MV-4-11 (cell line): ENCODE data around the gene TFEB.

Experiments
- DNase-seq: peaks from one replicate; lab custom pipeline; 2025; lab: John Stamatoyannopoulos, UW

The TFEB gene

DNA sequence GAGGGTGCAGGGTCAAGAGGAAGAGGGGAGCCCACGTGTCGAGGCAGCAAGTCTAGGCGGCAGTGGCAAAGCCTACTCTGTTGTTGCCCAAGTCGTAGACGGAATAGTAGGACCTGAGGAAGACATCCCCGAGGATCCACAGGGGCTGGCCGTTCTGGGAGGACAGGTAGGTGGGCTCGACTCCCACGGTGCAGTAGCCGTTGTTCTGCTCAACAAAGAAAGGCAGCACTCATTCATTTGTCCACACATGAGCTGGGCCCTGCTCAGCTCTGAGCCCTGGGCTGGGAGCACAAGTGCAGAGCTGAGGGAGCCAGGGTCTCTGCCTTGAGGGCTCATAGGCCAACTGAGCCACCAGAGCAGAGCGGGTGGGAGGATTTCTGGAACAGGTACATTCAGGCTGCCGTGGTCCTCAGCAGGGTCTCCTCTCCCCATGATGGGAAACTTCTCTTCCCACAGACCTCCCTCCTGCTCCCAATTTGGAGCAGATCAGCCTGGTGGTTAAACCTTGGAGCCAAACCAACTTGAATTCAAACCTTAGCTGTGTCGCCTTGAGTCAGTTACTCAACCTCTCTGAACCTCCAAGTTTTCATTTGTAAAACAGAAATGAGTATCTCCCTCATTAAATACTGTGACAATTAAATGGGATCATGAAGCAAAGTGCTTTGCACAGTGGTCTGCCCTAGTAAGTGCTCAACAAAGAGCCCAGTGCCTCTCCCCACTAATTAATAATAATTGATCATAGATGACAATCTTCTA, 1.6 kb upstream of the TFEB start:
- DNase-seq: no peak

DNA sequence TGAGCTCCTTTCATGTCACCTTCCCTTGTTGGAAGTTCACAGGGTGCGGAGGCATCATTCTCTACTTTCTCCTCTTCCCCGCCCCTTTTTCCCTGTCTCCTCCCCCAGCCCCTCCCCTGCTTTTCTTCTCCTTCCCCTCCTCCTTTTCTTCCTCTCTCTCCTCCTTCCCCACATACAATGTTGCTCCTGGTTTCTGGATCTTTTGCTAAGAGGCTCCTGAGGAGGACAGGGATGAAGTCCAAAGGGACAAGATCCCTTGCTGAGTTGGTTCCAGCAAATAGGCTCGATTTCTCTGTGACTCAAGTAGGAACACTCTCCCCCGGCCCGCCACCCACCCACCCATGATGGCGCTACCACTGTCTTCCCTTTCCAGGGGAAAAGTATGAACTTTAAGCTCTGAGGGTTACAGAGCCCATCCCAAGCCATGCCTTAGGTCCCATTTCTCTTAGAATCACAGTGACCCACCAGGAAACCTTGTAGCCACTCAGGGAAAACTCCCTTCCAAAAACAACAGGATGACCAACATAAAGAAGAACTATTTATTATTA, 852 bp upstream of the TFEB start:
- no peak for DNase-seq

DNA sequence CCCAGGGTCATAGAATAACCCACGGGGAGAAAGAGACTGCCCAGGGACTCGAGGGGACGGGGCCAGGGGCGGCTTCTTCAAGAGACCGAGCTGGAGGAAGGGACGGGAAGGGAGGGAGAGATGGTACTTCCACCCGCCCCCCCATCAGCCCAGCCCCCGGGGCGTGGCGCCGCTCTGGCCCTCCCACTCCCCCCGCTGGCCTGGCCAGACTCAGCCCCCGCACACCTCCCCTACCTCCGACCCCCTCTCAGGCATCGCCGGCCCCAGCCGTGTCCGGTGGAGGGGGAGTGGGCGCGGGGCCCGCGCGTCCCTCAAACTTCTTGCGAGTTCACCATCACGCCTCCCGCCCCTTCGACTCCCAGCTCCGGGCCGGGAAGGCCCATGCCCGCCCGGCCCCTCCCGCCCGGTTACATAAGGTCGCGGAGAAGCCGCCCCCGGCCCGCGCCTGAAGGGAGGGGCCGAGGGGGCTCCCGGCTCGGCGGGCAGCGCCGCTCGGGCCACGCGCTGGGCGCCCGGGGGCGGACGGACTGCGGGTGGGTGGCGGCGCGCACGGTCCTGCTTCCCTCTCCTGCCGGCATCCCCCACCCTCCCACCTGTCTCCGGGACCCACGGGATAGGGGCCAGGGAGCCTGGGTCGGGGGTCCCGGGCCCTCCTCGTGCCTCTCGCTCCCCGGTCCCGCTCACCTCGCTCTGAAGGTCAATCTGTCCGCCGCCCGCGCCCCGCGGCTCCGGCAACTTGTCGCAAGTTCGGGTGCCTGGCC, 562 bp downstream of the TFEB start:
- DNase-seq: peak; percentile 7

DNA sequence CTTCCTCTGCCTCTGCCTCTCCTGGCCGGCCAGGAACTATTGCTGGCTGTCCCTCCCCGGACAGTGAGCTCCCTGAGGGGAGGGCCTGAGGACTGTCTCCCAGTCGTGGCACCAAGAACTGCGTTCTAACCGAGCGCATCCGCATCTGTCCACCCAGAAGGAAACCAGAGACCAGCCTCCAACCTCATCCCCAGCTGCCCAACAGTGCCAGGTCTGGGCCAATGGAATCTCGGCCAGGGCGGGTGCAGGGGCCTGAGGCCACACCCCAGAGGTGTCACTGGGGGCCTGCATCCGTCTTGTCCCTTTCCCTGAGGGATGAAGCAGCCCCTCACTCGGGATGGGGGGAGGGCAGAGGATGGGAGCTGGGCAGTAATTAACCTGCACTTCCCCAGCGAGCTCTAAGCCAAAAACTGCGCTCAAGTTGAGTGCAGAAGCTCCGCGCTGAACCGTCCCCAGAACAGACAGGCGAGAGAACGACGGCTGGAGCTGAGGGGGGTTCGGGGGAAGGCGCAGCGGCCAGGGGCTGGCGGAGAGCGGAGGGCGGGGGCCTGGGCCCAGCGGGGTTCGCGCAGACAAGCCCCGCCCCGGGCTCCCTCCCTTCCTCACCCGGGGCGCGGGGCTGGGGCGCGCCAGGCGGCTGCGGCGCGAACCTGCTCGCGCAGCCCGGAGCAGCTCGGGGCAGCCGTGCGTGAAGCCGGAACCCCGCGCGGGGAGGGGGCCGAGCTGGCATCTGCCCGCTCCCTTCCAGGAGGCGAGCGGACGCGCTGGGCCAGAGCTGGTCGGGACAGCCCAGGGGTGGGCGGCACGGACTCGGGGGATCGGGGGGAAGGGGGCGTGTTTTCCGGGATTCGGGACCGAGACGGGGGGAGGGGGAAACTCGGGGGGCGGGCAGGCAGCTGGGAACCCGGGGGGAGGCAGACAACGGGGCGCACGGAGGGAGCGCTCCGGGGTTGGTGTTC, 1.4 kb downstream of the TFEB start:
- DNase-seq: peak; percentile 33

DNA sequence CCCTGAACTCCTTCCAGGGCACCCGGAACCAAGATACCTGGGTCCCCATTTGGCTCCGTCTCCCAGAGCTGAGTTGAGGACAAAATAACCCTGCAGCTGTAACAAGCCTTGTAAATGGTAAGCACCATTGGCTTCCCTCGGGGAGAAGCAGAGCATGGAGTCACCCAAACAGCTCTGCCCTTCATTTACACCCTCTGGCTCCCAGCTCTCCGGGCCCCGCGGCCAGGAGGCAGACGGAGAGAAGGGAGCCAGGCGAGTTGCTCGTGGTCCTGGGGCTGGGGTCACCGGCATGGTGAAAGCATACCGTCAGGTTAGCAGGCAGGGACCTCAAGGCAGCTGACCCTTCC, 2.1 kb downstream of the TFEB start:
- no peak for DNase-seq

DNA sequence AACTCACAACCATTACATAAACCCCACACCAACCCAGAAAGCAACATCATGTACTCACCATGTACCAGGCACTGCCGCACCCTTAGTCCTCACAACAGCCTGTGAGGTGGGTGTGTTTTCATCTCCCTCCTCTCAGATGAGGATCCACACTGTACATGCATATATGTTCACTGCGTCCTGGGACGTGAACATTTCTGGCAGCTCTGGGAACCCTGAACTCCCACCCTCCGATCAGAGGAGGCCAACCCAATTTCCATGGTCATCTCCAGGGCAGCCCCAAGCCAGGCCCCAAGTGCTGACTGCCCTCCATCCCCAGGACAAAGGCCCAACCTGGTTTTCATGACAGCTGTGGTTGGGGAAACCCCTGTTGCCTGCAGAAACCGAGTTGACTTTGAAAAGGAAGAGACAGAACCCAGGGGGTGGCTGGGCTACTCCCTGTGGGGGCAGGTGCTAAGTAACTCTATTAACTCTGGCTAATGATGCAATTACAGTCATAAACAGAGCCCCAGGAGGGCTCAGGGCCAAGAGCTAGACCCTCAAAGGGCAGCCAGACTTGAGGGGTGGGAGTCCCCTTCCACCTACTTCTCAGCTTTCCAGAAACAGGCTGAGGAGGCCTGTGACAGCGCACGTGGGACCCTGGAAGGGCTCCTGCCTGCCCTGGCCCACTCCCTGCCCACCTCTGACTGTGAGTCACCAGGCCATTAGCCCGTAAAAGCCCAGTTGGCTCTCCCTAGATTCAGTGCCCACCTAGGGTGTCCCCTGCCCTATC, 2.6 kb downstream of the TFEB start:
- no peak for DNase-seq

DNA sequence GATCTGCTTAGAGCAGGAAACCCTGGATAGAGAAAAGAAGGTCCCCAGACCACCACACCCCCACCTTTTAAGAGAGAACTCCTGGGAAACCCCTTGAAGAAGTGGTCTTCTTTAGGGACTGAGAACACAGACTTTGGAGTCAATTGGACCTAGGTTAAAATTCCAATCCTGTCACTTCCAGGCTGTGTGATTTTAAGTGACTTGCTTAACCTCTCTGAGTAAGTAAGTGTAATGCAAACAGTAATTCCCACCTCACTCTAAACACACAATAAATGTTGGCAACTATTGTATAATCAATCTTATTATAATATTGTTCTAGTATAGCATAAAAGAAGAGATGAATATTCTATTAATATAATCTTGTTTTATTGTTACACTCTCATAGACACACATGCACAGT, 3.3 kb downstream of the TFEB start:
- no peak for DNase-seq

DNA sequence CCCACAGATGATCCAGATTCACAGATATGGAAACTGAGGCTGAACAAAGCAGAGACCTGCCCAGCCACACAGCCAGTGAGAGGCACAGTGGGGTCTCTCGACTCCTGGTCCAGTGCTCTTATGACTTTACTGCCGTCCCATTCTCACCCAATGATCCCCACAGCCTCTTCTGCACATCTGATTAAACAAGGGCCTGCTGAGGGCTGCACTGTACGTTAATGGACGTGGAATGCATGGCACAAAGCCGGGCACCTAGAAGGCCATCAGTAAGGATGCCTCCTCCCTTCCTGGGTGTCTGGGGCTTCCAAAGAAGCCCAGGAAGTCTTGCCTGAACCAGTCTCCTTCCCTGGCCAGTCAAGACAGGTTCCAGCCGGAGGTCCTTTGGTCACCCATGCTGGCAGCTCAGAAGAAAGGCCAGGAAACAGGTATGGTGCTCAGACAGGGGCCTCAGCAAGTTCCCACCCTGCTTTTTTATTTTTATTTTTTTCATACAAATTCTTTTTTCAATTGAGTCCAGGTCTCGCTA, 3.8 kb downstream of the TFEB start:
- no peak for DNase-seq

DNA sequence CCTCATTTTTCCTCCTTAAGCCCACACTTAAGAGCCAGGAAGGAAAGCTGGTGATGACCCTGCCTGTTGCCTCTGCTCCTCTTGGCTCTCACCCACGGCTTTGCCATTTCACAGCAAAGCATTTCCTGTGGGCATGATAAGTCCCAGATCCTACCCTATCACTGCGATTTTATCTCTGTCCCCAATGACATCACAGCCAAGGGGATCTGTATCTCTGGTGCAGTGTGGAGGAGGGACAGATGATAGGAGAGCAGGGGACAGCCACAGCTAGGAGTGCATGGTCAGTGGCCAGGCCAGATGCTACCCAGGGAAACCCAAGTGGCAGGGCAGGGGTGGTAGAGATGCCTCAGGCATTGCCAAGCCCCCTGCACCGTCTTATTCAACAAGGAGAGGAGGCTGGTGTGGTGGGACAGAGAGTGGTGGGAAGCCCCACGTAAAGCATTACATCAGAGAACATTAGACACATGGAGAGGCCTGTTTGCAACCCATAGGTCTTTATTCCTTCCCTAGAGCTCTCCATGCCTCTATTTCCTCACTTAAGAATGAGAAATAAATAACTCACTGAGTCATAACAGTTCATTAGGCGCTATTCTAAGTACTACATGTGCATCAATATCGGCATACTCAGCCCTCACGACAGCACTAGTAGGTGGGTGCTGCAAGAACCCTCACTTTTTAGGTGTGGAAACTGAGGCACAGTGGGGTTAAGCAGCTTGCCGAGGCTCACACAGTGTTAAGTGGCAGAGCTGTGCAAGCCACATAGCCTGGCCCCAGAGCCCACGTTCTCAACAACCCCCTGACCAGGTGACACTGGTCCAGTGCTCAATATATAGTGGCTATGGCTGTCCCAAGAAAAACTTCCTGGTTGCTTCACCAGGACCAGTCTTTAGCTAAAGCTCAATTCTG, 4.6 kb downstream of the TFEB start:
- no peak for DNase-seq

DNA sequence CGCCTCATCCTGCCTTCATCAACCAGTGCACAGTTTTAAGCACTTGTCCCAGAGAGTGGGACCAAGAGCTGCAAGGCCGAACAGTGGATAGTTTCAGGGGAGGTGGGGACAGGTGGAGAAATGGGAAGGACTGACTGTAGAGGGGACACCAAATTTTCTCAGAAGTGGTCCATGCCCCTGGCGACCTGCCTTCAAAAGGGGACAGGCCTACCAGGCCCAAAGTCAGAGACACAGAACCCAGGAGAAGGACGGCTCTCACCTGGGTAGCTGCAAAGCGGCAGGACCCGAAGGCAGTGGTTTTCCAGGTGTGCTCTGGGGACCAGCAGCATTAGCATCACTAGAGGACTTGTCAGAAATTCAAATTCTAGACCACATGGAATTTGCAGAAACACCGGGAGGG, 5.8 kb downstream of the TFEB start:
- DNase-seq: no peak

DNA sequence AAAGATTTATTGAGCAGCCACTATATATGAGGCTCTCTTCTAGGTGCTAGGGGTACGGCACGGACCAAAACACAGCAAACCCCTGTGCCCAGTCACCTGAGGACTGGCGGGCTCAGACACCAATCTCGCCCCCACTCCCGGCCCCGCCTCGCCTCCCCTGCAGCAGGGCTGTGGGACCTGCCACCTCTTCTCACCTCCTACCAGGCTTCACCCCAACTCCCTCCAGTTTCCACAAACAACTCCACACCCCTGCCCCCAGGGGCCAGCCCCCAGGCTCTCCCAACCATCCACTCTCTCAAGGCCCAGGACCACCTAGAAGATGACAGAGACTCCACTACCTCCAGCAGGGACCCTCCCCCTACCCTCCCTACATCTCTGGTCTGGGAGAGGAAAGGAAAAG, 6.5 kb downstream of the TFEB start:
- DNase-seq: no peak

DNA sequence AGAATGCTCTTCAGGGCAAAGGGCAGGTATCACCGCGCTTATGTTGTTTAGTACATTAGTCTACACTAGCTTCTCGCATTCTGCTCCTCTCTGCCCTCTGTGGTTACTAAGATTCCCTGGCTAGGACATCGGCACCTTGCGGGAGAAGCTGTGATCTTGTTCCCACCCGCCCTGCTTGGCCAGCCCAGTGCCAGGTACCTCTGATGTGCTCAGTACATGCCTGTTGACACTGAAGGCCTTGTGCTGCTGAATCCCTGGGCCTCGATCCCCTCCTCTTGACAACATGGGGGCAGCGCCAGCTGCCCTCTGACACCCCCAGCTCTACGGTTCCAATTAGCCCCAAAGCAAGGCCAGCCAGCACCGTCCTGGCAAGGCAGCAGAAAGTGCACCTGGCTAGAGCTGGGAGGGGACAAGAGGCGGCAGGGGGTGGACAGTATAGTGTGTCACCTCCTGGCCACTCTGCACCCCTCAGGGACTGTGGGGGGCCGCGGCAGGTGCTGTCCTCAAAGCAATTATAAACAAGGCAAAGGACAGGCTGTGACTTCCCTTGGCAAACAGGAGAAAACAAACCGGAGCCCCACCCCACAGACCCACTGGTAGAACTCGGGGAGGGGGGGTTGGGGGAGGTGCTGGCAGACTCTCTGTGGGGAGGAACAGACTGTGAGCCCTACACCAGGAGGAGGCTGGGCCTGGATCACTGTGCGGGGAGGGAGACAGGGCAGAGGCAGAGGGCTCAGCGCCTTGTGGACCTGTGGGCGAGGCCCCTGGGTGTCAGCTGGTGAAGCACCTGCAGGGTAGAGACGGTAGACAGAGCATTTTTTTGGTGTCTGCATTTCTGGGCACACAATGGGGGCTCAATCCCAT, 7.1 kb downstream of the TFEB start:
- DNase-seq: no peak

DNA sequence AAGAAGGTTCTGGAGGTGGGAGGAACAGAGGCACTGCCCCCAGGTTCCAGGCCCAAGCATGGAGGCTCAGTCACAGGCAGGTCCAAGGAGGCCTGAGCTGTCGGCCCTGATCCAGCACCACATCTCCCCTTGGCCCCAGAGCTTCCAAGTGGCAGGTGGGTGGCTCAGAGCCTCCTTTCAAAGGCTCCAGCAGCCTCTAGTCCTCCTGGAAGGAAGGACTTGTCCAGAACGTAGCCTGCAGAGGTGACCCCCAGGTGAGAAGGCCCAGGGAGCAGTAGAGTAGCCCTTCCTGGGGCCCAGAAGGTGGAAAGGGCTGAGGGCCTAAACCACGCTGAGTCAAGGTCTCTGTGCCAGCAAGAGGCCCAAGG, 7.7 kb downstream of the TFEB start:
- DNase-seq: no peak

DNA sequence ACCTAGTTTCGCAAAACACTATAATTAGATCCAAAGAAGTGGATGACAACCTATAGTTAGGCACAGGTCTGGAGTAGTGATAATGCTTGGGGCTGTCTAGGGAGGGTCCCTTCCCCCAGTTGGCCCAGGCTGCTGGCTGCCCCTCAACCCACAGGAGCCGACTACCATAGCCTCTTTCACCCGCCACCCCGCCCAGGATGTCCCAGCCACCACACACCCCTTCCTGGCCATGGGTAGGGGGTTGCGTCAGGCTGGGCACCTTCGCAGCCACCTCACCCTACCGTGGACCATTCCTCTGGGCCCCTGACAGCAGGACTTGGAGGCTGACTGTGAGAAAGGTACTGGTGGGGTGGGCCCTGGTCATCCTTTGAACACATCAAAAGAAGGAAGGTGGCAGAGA, 8.5 kb downstream of the TFEB start:
- no peak for DNase-seq

DNA sequence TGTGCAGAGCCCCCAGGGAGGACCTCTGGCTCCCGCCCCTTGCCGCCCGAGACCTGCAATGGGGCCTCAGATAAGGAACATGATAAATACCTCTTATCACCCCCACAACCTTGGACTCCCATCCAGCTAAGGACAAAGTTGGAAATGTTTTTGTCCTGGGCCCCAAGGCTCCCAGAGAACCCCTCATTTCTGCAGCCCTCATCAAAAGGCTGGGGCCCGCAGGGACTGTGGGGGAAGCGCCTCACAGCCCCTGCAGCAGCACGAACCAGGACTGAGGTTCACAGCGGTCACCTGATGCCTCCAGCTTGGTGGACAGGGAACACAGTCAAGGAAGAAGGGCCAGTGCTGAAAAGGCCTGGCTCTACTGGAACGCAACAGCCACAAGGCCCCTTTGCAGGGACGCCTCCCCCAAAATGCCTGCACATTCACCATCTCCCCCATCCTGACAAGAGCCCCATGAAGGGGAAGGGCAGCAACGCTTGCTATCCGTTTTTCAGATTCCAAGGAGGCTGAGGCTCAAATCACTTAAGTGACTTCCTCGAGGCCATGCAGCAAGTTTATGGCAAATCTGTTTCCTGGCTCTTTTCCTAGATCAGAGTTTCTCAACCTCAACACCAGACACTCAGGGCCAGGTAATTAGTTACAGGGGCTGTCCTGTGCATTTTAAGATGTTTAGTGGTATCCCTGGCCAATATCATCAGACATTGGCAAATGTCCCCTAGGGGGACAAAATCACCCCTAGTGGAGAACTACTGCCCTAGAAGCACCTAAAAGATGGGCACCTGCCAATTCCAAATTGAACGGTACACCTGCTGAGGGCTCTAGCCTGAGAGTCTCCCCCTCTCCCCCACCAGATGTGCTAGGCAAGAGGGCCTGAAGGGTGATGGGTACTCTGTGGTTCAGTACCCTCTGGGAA, 10.6 kb downstream of the TFEB start:
- no peak for DNase-seq

DNA sequence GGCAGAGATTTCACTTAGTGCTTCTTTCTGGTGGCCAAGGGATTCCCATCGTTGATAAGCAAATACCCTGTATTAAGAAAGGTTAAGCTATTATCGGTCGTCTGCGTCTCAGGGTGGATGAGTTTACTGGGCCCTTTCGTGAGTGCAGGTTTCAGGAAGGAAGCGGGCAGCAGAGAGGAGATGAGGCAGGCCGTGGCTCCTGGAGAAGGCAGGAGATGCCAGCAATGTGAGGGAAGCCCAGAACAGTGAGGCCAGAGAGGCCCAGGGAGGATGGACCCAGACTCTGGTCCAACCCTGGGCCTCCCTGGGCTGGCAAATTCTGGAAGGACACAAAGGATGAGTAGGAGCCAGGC, 11.2 kb downstream of the TFEB start:
- no peak for DNase-seq

DNA sequence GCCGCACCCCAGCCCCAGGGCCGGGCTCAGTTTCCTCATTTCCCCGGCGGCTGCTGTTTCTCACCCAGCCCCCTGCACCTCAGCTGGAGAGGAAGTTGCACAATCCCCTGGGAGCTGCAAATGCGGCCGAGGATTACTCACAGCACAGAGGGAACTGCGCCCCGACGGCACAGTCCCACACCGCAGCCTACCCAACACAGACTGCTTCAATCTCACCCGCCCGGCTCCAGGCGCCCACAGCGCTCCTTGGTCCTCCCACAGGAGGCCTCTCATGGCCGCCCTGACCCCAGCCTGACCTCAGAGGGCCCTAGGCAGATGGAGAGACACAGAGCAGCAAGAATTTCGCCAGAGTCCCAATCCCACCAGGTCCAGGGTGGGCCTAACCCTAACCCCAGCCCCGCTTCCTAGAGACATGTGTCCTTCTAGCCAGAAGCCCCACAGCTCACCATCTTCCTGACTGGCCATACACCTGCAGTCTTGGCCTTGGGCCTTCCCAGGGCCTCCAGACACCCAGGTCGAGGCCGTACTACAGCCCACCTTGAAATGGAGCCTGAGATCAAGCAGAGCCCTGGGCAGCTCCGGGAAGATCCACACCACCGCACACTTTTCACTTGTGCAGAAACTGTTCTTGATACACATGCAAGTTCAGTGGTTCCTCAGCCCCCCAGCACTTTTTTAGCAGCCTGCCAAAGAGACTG, 11.7 kb downstream of the TFEB start:
- DNase-seq: peak; percentile 98
